Adipocyte (in vitro differentiated cells): Measurements from ENCODE around the gene MYH13.

Experiments
- DNase-seq: peaks from one replicate; pipeline ENCODE4 v3.0.0-alpha.2; 2015; ENCODE audit warnings: low read depth
- H3K27me3 ChIP-seq: replicated peaks from 2 replicates; pipeline ENCODE4 v1.7.0; 2013; ENCODE audit warnings: mild to moderate bottlenecking, low read length, moderate library complexity; ENCODE audit not compliant: control insufficient read depth, insufficient read depth
- H3K36me3 ChIP-seq: 2 replicates; pipeline ENCODE4 v1.7.0; 2013; ENCODE audit warnings: low read length, mild to moderate bottlenecking, moderate library complexity; ENCODE audit not compliant: control insufficient read depth, insufficient read depth, severe bottlenecking
- H3K4me1 ChIP-seq: 2 replicates; pipeline ENCODE4 v1.7.0; 2013; ENCODE audit warnings: mild to moderate bottlenecking, low read length, moderate library complexity; ENCODE audit not compliant: control insufficient read depth, insufficient read depth
- H3K4me3 ChIP-seq: 2 replicates; pipeline ENCODE4 v1.7.0; 2013; ENCODE audit warnings: mild to moderate bottlenecking, low read length, moderate library complexity
- H3K9ac ChIP-seq: 2 replicates; pipeline ENCODE4 v1.7.0; 2013; ENCODE audit warnings: mild to moderate bottlenecking, low read length, moderate library complexity
- H3K9me3 ChIP-seq: 2 replicates; pipeline ENCODE4 v1.7.0; 2013; ENCODE audit warnings: mild to moderate bottlenecking, low read length, moderate library complexity; ENCODE audit not compliant: control insufficient read depth

MYH13 gene

GRCh38 chr17:10271106-10271562, 101.7 kb downstream of the MYH13 start:
- H3K36me3 ChIP-seq: no peaks in the 10 kb centered on the region
- H3K4me1 ChIP-seq: peaks cover 21% of the 10 kb centered on the region
- peak; percentile 28 for DNase-seq
- no peak overlapping the region for H3K9ac ChIP-seq
- no peak overlapping the region for H3K4me3 ChIP-seq
- no peaks in the 10 kb centered on the region for H3K27me3 ChIP-seq
- no peaks in the 10 kb centered on the region for H3K9me3 ChIP-seq

- Histone ChIP-seq H3K36me3 (no peaks in the 10 kb centered on the region), H3K4me1 (peaks cover 30% of the 10 kb centered on the region), H3K4me3 (no peak overlapping the region), H3K9ac (no peak overlapping the region), H3K27me3 (no peaks in the 10 kb centered on the region), H3K9me3 (no peaks in the 10 kb centered on the region)
- no peak for DNase-seq
Observed at GRCh38 chr17:10270258-10270657, 102.5 kb downstream of the MYH13 start.

GRCh38 chr17:10268005-10268404, 104.8 kb downstream of the MYH13 start:
- Histone ChIP-seq H3K27me3 (no peaks in the 10 kb centered on the region), H3K4me3 (no peak overlapping the region), H3K36me3 (no peaks in the 10 kb centered on the region), H3K9ac (no peak overlapping the region), H3K4me1 (peaks cover 35% of the 10 kb centered on the region), H3K9me3 (no peaks in the 10 kb centered on the region)
- peak; percentile 37 for DNase-seq

- Histone ChIP-seq H3K36me3 (no peaks in the 10 kb centered on the region), H3K4me1 (peaks cover 32% of the 10 kb centered on the region), H3K4me3 (no peak overlapping the region), H3K27me3 (no peaks in the 10 kb centered on the region), H3K9me3 (no peaks in the 10 kb centered on the region), H3K9ac (no peak overlapping the region)
- no peak for DNase-seq
Observed at GRCh38 chr17:10266296-10266876, 106.4 kb downstream of the MYH13 start.

- Histone ChIP-seq H3K9ac (no peak overlapping the region), H3K27me3 (no peaks in the 10 kb centered on the region), H3K9me3 (no peaks in the 10 kb centered on the region), H3K4me3 (no peak overlapping the region), H3K36me3 (no peaks in the 10 kb centered on the region), H3K4me1 (peaks cover 21% of the 10 kb centered on the region)
- peak; percentile 71 for DNase-seq
Observed at GRCh38 chr17:10265100-10265810, 107.6 kb downstream of the MYH13 start.

GRCh38 chr17:10264051-10264450, 108.8 kb downstream of the MYH13 start:
- no peaks in the 10 kb centered on the region for H3K36me3 ChIP-seq
- no peaks in the 10 kb centered on the region for H3K27me3 ChIP-seq
- peaks cover 15% of the 10 kb centered on the region for H3K4me1 ChIP-seq
- H3K9me3 ChIP-seq: no peaks in the 10 kb centered on the region
- no peak overlapping the region for H3K9ac ChIP-seq
- H3K4me3 ChIP-seq: no peak overlapping the region
- no peak for DNase-seq

GRCh38 chr17:10262451-10262850, 110.4 kb downstream of the MYH13 start:
- no peaks in the 10 kb centered on the region for H3K9me3 ChIP-seq
- no peaks in the 10 kb centered on the region for H3K36me3 ChIP-seq
- peaks cover 2% of the 10 kb centered on the region for H3K27me3 ChIP-seq
- no peak overlapping the region for H3K4me3 ChIP-seq
- peaks cover 15% of the 10 kb centered on the region for H3K4me1 ChIP-seq
- no peak overlapping the region for H3K9ac ChIP-seq
- DNase-seq: no peak

GRCh38 chr17:10261098-10261497, 111.7 kb downstream of the MYH13 start:
- no peak overlapping the region for H3K9ac ChIP-seq
- H3K4me1 ChIP-seq: peaks cover 13% of the 10 kb centered on the region
- H3K9me3 ChIP-seq: no peaks in the 10 kb centered on the region
- no peak overlapping the region for H3K4me3 ChIP-seq
- H3K27me3 ChIP-seq: peaks cover 2% of the 10 kb centered on the region
- H3K36me3 ChIP-seq: no peaks in the 10 kb centered on the region
- no peak for DNase-seq

- no peak for DNase-seq
- Histone ChIP-seq H3K9ac (no peak overlapping the region), H3K36me3 (no peaks in the 10 kb centered on the region), H3K4me3 (no peak overlapping the region), H3K9me3 (peaks cover 3% of the 10 kb centered on the region), H3K4me1 (peaks cover 7% of the 10 kb centered on the region), H3K27me3 (peaks cover 10% of the 10 kb centered on the region)
Observed at GRCh38 chr17:10251212-10251948, 121.4 kb downstream of the MYH13 start.
